Measurements from ENCODE around the gene NFKBIA.
"Not testable (repeated sequence)": the region's sequence is repeated elsewhere in the genome, so short reads cannot be mapped to it uniquely, and the experiment has no call there.

NFKBIA gene

GRCh38 chr14:35404449-35405303, at the start of gene NFKBIA:
TSS of gene NFKBIA (minus strand) at chr14:35404749. CDS start at chr14:35404644, 105 bp downstream.
- intact Hi-C loops (cut with DNase I): loop anchor here (1.0 to 5.0 kb wide), 3 partner anchors 62 to 172 kb away; partner anchors contain the start of gene PSMA6
- peak; percentile 82 to 98 (median 90) for DNase-seq

DNA sequence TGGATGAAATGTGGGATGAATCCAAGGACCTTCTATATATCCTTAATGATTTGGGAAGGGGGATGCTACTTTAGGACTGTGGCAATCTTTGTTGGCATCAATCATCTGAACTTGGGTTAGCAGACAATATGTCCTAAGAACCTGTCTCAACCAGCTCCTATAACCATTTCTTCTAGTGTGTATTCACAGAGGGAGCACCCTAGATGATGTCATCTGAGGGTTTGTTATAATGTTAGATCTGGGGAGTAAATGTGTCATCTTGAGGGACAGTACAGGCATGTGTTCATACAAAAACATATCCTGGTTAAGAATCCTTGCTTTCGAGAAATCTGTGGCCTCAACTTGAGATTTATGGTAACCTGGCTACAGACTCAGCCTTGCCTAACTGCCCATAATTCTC, 41.9 kb upstream of the NFKBIA start:
- no peak for DNase-seq
- intact Hi-C loops (cut with DNase I): loop anchor here (10.0 kb wide), 1 partner anchor 78 kb away; no protein-coding TSS in a partner anchor

- DNase-seq: no peak
Measured at GRCh38 chr14:35444104-35444503, 39.6 kb upstream of the NFKBIA start.

GRCh38 chr14:35441160-35441559, 36.6 kb upstream of the NFKBIA start:
- no peak for DNase-seq

More at GRCh38 chr14:35444104-35444503, 39.6 kb upstream of the NFKBIA start:
- intact Hi-C loops (cut with DNase I): loop anchor here (10.0 kb wide), 1 partner anchor 81 kb away; no protein-coding TSS in a partner anchor

GRCh38 chr14:35438910-35439713, 34.6 kb upstream of the NFKBIA start:
- no peak for DNase-seq
- intact Hi-C loops (cut with DNase I): no loop called here

More at GRCh38 chr14:35441160-35441559, 36.6 kb upstream of the NFKBIA start:
- intact Hi-C loops (cut with DNase I): loop anchor here (10.0 kb wide), 1 partner anchor 84 kb away; no protein-coding TSS in a partner anchor

DNA sequence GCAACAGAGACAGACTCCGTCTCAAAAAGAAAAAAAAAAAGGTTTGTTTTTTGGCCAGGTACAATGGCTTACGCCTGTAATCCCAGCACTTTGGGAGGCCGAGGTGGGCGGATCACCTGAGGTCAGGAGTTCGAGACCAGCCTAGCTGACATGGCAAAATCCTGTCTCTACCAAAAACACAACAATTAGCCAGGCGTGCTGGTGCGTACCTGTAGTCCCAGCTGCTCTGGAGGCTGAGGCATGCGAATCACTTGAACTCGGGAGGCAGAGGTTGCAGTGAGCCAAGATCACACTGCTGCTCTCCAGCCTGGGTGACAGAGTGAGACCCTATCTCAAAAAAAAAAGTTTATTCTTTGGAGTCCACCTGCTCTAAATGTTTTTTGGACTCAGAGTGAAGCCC, 33.9 kb upstream of the NFKBIA start:
- intact Hi-C loops (cut with DNase I); DNase-seq: not testable (repeated sequence)

GRCh38 chr14:35435177-35435576, 30.6 kb upstream of the NFKBIA start:
- intact Hi-C loops (cut with DNase I): no loop called here

DNA sequence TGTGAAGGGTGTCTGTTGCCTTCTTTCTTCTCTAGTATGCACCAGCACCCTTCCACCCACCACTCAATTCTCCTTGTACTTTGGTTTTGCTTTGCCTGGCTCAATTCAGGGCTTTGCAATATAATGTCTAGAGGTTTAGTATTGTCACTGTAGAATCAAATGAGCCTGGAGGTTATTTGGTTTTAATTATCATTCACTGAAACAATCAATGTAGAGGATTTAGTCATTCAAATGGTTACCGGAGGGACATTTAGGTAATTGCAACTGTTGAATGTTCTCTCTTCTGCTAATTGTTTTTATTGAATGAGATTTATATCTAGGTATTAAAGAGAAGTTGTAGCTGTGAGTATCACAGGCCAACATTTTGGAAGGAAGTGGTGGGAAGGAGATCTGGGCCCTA, 29.3 kb upstream of the NFKBIA start:
- intact Hi-C loops (cut with DNase I): no loop called here

More at GRCh38 chr14:35435177-35435576, 30.6 kb upstream of the NFKBIA start:
- no peak for DNase-seq

GRCh38 chr14:35430459-35431199, 26.1 kb upstream of the NFKBIA start:
- DNase-seq: no peak
- intact Hi-C loops (cut with DNase I): no loop called here

More for the DNA sequence above, 29.3 kb upstream of the NFKBIA start:
- no peak for DNase-seq

DNA sequence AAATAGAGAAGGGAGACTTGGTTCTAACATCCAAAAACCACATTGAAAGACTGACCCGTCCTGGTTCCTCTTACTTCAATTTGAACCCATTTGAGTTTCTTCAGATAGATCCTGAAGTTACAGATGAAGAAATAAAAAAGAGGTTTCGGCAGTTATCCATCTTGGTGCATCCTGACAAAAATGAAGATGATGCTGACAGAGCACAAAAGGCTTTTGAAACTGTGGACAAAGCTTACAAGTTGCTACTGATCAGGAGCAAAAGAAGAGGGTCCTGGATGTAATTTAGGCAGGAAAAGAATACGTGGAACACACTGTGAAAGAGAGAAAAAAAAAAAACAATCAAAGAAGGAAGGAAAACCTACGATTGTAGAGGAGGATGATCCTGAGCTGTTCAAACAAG, 25.4 kb upstream of the NFKBIA start:
- intact Hi-C loops (cut with DNase I): no loop called here

DNA sequence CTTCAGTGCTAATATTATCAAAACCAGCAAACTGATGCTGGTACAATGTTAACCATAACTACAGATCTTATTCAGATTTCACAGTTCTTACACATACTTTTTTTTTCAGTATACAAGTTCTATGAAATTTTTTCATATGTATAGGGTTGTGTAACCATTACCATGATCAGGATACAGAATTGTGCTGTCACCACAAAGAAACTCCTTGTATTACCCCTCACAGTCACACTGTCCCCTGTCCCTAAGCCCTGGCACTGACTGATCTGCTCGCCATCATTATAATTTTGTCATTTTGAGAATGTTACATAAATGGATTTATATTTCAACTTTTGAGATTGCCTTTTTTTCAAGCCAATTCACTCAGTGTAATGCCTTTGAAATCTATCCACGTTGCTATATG, 21.3 kb upstream of the NFKBIA start:
- intact Hi-C loops (cut with DNase I): no loop called here

More for the DNA sequence above, 25.4 kb upstream of the NFKBIA start:
- DNase-seq: no peak

DNA sequence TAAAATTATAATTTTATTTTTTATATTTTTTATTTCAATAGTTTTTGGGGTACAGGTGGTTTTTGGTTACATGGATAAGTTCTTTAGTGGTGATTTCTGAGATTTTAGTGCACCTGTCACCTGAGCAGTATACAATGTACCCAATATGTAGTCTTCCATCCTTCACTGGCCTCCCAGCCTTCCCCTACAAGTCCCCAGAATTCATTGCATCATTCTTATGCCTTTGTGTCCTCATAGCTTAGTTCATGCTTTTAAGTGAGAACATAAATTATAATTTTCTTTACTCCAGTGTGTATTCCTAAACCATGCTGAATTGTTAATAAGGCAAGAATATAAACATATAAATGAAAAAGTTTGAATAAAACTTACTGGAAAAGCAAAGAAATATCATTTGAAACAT, 19.1 kb upstream of the NFKBIA start:
- intact Hi-C loops (cut with DNase I): no loop called here
- DNase-seq: no peak

More for the DNA sequence above, 21.3 kb upstream of the NFKBIA start:
- no peak for DNase-seq

DNA sequence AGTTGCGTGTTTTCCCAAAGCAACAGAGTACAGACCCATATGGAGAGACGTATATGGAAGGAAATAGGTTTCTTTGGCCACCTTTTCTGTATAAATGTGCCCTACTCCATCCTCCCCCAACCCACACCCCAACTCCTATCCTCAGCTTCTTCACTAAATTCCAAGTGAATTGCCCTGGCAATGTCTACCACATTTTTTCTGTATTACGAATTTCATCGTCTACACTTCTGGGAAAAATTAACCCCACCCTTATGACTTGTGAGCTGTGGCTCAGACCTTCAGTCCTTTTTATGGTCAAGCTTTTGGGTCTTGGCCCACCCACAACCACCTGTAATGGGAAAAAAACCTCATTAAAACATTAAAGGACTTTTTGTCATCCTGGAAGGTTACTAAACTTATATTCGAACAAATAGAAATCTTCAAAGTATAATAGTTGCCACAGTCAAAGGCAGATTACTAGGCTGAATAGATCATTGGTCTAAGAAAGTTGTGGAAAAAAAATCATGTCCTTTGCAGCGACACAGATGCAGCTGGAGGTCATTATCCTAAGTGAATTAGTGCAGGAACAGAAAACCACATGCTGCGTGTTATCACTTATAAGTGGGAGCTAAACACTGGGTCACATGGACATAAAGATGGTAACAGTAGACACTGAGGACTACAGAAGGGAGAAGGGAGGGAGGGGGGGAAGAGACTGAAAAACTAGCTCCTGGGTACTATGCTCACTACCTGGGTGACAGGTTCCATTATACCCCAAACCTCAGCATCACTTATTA, 15.7 kb upstream of the NFKBIA start:
- DNase-seq: no peak
- intact Hi-C loops (cut with DNase I): no loop called here

DNA sequence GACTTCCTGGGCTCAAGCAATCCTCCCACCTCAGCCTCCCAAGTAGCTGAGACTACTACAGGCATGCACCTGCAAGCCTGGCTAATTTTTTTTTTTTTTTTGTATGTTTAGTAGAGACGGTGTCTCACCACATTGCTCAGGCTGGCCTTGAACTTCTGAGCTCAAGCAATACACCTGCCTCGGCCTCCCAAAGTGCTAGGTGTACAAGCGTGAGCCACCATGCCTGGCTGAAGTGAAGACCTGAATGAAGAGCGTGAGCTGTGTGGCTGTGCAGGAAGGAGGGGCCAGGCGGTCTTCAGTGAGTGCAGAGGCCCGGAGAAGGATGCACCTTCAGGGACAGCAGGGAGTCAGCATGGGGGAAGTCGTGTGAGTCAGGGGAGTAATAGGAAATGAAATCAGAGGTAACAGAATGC, 14.9 kb upstream of the NFKBIA start:
- intact Hi-C loops (cut with DNase I): loop anchor here (10.0 kb wide), 1 partner anchor 375 kb away; the partner anchor contains the start of gene FAM177A1
- DNase-seq: no peak

DNA sequence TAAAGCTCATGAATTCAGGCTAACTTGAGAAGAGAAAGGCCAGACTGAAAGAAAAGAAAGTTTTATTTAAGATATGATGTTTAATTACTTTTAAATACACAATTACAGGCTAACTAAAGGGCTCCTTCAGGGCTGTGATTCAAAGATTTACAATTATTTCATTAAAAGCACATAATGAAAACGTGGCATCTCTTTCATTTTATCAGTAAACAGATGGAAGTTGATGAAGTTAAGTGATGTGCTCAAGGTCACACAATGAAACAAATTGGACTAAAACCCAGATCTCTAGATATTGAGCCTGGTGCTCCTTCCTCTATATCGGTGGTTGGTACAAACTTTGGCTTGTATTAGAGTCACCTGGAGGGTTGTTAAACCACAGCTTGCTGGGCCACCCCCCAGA, 13.5 kb upstream of the NFKBIA start:
- intact Hi-C loops (cut with DNase I): loop anchor here (10.0 kb wide), 1 partner anchor 373 kb away; the partner anchor contains the start of gene FAM177A1

GRCh38 chr14:35416108-35416750, 11.7 kb upstream of the NFKBIA start:
- no peak for DNase-seq
- intact Hi-C loops (cut with DNase I): loop anchor here (10.0 kb wide), 1 partner anchor 371 kb away; the partner anchor contains the start of gene FAM177A1

More for the DNA sequence above, 13.5 kb upstream of the NFKBIA start:
- DNase-seq: no peak

DNA sequence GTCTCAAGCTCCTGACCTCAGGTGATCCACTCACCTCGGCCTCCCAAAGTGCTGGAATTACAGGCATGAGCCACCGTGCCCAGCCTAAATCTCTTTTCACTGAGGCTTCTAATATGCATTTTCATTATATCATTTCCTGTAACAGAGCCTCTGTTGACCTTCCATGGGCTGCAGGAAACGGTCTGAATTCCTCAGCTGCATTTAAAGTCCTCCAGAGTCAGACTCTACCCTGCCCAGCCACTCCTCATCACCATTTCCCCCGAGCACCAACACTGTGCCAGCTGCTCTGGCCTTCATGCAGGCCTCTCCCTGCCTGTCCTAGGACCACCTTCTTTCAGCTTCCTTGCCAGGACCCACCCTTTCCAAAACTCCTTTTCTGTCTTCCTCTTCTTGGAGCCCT, 9.8 kb upstream of the NFKBIA start:
- DNase-seq: no peak
- intact Hi-C loops (cut with DNase I): loop anchor here (10.0 kb wide), 1 partner anchor 370 kb away; the partner anchor contains the start of gene FAM177A1

- intact Hi-C loops (cut with DNase I): loop anchor here (2.0 to 10.0 kb wide), 2 partner anchors 272 to 368 kb away; partner anchors contain the start of gene FAM177A1
- DNase-seq: no peak
Measured at GRCh38 chr14:35412272-35413056, 7.9 kb upstream of the NFKBIA start.

All from posterior cingulate gyrus (tissue), 11 donors.